HEK293T (cell line): ENCODE data around the gene LAMTOR1.

ENCODE experiments used
- CTCF ChIA-PET: fragments of 350-600 bp; formaldehyde crosslinking; extraction: SDS; loops from one replicate; lab custom pipeline; 2021; ENCODE audit warnings: antibody characterized with exemption, inconsistent platforms; lab: Yijun Ruan, JAX
- POLR2A ChIA-PET: fragments of 350-600 bp; formaldehyde crosslinking; extraction: SDS; loops from one replicate; lab custom pipeline; 2020; ENCODE audit warnings: antibody characterized with exemption, inconsistent platforms; lab: Yijun Ruan, JAX
- DNase-seq: peaks from one replicate; pipeline ENCODE4 v3.0.0; 2012; ENCODE audit warnings: mixed read lengths; ENCODE audit errors: extremely low spot score
- ARNT ChIP-seq: fragments of 450-650 bp; IDR thresholded peaks from 2 replicates; pipeline ENCODE4 v1.6.1; 2017; ENCODE audit warnings: mild to moderate bottlenecking
- BHLHE40 ChIP-seq: fragments of 450-650 bp; IDR thresholded peaks from 2 replicates; pipeline ENCODE4 v1.6.1; 2016; ENCODE audit warnings: mild to moderate bottlenecking, moderate library complexity, borderline replicate concordance
- CTBP1 ChIP-seq: fragments of 450-650 bp; IDR thresholded peaks from 2 replicates; pipeline ENCODE4 v1.6.1; 2016; ENCODE audit warnings: borderline replicate concordance
- ELF4 ChIP-seq: fragments of 450-650 bp; IDR thresholded peaks from 2 replicates; pipeline ENCODE4 v1.6.1; 2017; ENCODE audit warnings: antibody characterized with exemption
- FOXA1 ChIP-seq: fragments of 450-650 bp; IDR thresholded peaks from 2 replicates; pipeline ENCODE4 v1.6.1; 2016; ENCODE audit warnings: mild to moderate bottlenecking
- FOXK2 ChIP-seq: fragments of 450-650 bp; IDR thresholded peaks from 2 replicates; pipeline ENCODE4 v1.6.1; 2016; ENCODE audit warnings: mild to moderate bottlenecking
- FOXM1 ChIP-seq: fragments of 450-650 bp; IDR thresholded peaks from 2 replicates; pipeline ENCODE4 v1.6.1; 2017; ENCODE audit warnings: mild to moderate bottlenecking, borderline replicate concordance
- HDGF ChIP-seq: fragments of 450-650 bp; IDR thresholded peaks from 2 replicates; pipeline ENCODE4 v1.6.1; 2017; ENCODE audit warnings: antibody characterized with exemption, borderline replicate concordance
- L3MBTL2 ChIP-seq: fragments of 450-650 bp; conservative IDR thresholded peaks from 2 replicates; pipeline ENCODE4 v1.6.1; 2016; ENCODE audit warnings: mild to moderate bottlenecking
- LEF1 ChIP-seq: fragments of 450-650 bp; IDR thresholded peaks from 2 replicates; pipeline ENCODE4 v1.6.1; 2017; ENCODE audit warnings: mild to moderate bottlenecking, borderline replicate concordance
- NFRKB ChIP-seq: fragments of 450-650 bp; IDR thresholded peaks from 2 replicates; pipeline ENCODE4 v1.6.1; 2016; ENCODE audit warnings: mild to moderate bottlenecking, moderate library complexity
- PKNOX1 ChIP-seq: fragments of 450-650 bp; IDR thresholded peaks from 2 replicates; pipeline ENCODE4 v1.6.1; 2016
- SP1 ChIP-seq: fragments of 450-650 bp; IDR thresholded peaks from 2 replicates; pipeline ENCODE4 v1.6.1; 2017
- SUZ12 ChIP-seq: fragments of 450-650 bp; IDR thresholded peaks from 2 replicates; pipeline ENCODE4 v1.6.1; 2016; ENCODE audit warnings: mild to moderate bottlenecking
- TARDBP ChIP-seq: fragments of 450-650 bp; IDR thresholded peaks from 2 replicates; pipeline ENCODE4 v1.6.1; 2016
- ZNF384 ChIP-seq: fragments of 450-650 bp; IDR thresholded peaks from 2 replicates; pipeline ENCODE4 v1.6.1; 2016

The LAMTOR1 gene

GRCh38 chr11:72132646-72133045 lies 29.5 kb upstream of the LAMTOR1 start:
- no peak for DNase-seq
- POLR2A ChIA-PET: no interaction called here
- CTCF ChIA-PET: no interaction called here
- no peak for TF ChIP-seq L3MBTL2
- no peak for TF ChIP-seq FOXM1
- TF ChIP-seq ZNF384: no peak
- no peak for TF ChIP-seq SUZ12
- no peak for TF ChIP-seq HDGF
- no peak for TF ChIP-seq FOXA1
- no peak for TF ChIP-seq ELF4
- TF ChIP-seq SP1: no peak
- no peak for TF ChIP-seq TARDBP
- no peak for TF ChIP-seq LEF1
- TF ChIP-seq NFRKB: no peak
- TF ChIP-seq BHLHE40: no peak
- no peak for TF ChIP-seq PKNOX1
- TF ChIP-seq ARNT: no peak
- TF ChIP-seq FOXK2: no peak
- no peak for TF ChIP-seq CTBP1

DNA sequence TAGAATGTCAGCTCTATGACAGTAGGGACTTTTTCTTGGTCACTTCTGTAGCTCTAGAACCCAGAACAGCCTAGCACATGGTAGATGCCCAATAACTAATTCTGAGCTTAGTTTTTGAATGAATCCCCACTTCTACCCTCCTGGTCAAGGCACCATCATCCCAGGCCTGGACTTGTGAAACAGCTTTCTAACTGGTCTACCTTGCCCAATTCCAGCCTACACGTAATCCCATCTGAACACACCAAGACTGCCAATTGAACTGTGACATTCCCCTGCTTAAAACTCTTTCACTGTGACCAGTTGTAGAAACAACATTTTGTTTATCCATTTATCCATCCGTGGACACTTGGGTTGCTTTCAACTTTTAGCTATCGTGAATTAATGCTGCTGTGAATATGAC lies 26.3 kb upstream of the LAMTOR1 start:
- TF ChIP-seq FOXK2 (no peak), CTBP1 (no peak), NFRKB (no peak), SUZ12 (no peak), PKNOX1 (no peak), HDGF (no peak), ARNT (no peak), ELF4 (no peak)
- CTCF ChIA-PET: no interaction called here
- POLR2A ChIA-PET: no interaction called here
- DNase-seq: no peak

- ChIA-PET POLR2A (no interaction called here), CTCF (interaction anchor here (0.6 kb wide), 1 partner anchor 287 kb away, joined by 5 read pairs; no protein-coding TSS in a partner anchor)
- no peak for DNase-seq
- TF ChIP-seq LEF1 (no peak), HDGF (no peak), CTBP1 (no peak), SUZ12 (no peak), NFRKB (no peak), TARDBP (no peak), PKNOX1 (no peak), SP1 (no peak), FOXM1 (no peak), FOXA1 (no peak), L3MBTL2 (no peak), ELF4 (no peak), BHLHE40 (no peak), ZNF384 (no peak), FOXK2 (no peak), ARNT (no peak)
Measured at GRCh38 chr11:72127923-72128322, 24.8 kb upstream of the LAMTOR1 start.

DNA sequence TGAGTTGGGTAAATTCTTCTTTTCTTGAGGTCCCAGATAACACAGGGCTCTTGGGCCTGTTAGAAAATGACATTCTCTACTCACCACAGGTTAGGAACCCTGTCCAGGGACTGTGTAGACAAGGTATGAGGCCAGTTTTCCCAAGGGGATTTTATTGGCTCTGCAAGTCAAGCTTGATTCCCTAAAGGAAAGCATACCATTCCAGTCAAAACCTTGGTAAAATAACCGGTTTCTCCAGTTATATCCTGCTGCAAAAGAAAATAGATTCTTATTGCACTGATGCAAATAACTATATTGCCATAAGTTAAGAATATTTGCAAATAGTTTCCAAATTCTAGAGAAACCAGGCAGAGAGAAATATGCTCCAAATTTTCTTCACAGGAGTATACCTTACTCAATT lies 22.9 kb upstream of the LAMTOR1 start:
- ChIA-PET CTCF (no interaction called here), POLR2A (interaction anchor here (2.6 kb wide), 1 partner anchor 13 kb away, joined by 9 read pairs; the partner anchor contains the start of gene ANAPC15)
- no peak for DNase-seq
- TF ChIP-seq ZNF384: no peak
- no peak for TF ChIP-seq PKNOX1
- no peak for TF ChIP-seq CTBP1
- TF ChIP-seq ELF4: no peak

DNA sequence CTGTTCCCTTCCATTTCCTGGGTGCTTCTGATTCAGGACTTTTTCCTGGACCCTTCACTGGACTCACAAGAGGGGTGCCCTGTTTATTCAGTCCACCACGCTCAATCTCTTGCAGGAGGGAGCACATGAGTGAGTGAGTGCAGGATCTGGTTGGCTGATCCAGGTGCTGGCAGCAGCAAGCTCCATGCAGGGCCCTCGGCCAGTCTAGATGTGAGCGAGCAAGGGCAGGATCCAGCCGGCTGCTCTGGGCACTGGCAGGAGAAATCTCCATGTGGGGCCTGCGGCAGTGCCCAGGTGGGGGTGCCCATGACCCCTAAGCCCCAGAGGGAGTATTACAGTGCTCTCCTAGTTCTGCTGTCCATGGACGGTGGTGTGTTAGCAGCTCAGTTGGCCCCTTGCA lies 20.9 kb upstream of the LAMTOR1 start:
- ChIA-PET POLR2A (no interaction called here), CTCF (no interaction called here)
- TF ChIP-seq CTBP1 (no peak), NFRKB (no peak), TARDBP (no peak), FOXA1 (no peak), FOXM1 (no peak)
- DNase-seq: no peak

DNA sequence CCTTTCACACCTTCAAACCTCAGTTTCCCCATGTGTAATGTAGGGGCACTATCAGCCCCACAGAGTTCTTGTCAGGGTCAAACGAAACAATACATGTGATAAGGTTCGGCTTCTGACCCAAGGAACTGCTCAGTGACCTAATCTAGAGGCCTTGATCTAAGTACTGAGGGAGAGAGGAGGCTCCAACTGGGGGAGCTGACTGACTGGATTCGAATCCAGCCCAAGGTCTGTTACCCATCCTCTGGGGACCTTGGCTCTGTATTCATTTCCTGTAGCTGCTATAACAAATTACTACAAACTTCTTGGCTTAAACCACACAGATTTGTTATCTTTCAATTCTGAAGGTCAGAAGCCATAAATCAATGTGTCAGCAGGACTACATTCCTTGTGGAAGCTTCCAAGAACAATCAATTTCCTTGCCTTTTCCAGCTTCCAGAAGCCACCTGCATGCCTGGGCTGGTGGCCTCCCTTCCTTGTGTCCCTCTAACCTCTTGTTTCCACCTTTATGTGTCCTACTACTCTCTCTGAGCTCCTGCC lies 20.1 kb upstream of the LAMTOR1 start:
- DNase-seq: no peak
- CTCF ChIA-PET: no interaction called here
- TF ChIP-seq PKNOX1: peak; percentile 79
- no peak for TF ChIP-seq CTBP1
- POLR2A ChIA-PET: interaction anchor here (1.7 kb wide), 1 partner anchor 10 kb away, joined by 9 read pairs; the partner anchor contains the start of gene ANAPC15
